ENCODE results near the gene TIMP3. TPM values are rescaled to one million over a fixed set of nuclear protein-coding genes. Genes with fewer than 3 reads are reported as not detected.
A peak's percentile ranks its signal among the peaks of the same experiment; 100 is the strongest.

Gene TIMP3
- total and polyA plus RNA-seq, 5 donors from 2014 or later, result 0.35 TPM; not detected in 4

DNA sequence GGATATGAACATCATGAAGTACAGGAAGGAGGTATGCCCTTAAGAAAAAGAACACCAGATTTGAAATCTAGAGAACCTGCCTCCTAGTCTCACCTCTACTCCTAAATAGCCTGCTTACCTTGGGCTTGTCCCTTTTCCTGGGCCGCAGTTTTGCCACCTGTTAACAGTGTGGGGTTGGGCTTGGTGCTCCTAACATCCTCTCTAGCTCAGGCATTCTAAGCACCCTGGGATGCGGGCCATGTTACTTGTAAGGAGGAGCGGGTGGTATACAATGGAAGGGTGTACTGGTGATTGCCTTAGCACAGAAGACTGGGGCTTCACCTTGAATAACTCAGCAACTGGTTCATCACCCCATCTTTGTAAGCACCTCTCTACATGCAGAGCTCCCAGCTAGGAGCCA is 48.7 kb downstream of the TIMP3 start:
- no peaks in the 10 kb centered on the region for H3K4me1 Mint-ChIP-seq
- no peak overlapping the region for H3K4me3 Mint-ChIP-seq
- H3K27ac Mint-ChIP-seq, result no peak overlapping the region
- H3K27me3 ChIP-seq (ENCODE audit: control insufficient read depth, insufficient read depth, low read length), result no peaks in the 10 kb centered on the region
- H3K9me3 Mint-ChIP-seq, result peaks cover 0 to 2% (median 0%) of the 10 kb centered on the region in 7 donors
- no peak overlapping the region for H3K4me3 ChIP-seq (ENCODE audit: low read depth, low read length)
- H3K9me3 ChIP-seq (ENCODE audit: control insufficient read depth in 2 of 2, low read length in 2 of 2), result no peaks in the 10 kb centered on the region
- no peaks in the 10 kb centered on the region for H3K36me3 Mint-ChIP-seq
- DNase-seq, result no peak
- H3K36me3 ChIP-seq (ENCODE audit: control insufficient read depth, insufficient read depth, low read length), result no peaks in the 10 kb centered on the region
- H3K27me3 Mint-ChIP-seq, result no peaks in the 10 kb centered on the region
- no peak overlapping the region for H3K27ac ChIP-seq (ENCODE audit: insufficient read depth, low read length, poor library complexity, severe bottlenecking)
- H3K4me1 ChIP-seq (ENCODE audit: control insufficient read depth, insufficient read depth, low read length, poor library complexity, severe bottlenecking), result no peaks in the 10 kb centered on the region
- no peak for ATAC-seq (ENCODE audit: low read depth in 2 of 2)

DNA sequence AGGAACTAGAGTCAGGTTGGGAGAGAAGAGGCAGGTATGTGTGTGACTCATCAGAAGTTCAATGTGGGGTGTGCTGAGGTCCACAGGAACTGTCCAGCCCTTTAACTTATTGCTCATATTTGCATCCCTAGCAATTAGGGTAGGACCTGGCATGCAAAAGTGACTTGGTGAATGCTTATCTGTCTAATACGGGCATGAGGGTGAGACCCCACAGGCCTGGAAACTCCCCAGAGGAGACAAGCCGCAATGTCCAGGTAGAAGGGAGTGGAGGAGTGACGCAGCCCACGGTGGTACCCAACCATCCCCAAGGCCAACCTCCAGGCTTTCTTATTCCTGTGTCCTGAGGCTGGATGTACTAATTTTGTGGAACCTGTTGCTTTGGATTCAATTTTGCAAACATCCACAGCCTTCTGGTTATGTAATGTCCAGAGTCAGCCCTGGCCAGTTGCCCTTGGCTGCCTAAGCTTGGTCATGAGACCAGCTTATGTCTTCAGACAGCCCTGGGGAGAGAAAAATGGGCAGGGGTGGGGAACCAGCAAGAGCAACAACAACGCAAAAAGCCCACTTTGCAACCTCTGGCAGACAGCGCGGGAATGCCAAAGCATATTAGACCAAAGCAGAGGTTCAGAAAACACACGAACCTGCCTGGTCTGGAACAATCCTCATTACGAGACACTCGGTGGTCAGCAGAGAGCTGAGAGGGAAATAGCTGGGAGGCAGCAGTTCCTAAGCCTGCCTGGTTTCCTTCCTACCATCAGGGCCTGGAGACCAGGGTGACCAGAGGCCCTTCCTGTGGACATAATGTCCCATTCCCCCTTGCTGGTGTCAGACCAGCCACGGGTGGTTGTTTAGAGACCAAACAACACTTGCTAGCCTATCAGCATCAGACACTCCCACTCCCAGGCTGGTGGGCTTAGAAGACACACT is 49.3 kb downstream of the TIMP3 start:
- H3K27me3 Mint-ChIP-seq, result no peaks in the 10 kb centered on the region
- no peaks in the 10 kb centered on the region for H3K36me3 Mint-ChIP-seq
- Histone ChIP-seq H3K36me3 (ENCODE audit: control insufficient read depth, insufficient read depth, low read length) (no peaks in the 10 kb centered on the region), H3K27me3 (ENCODE audit: control insufficient read depth, insufficient read depth, low read length) (no peaks in the 10 kb centered on the region), H3K27ac (ENCODE audit: insufficient read depth, low read length, poor library complexity, severe bottlenecking) (no peak overlapping the region), H3K4me1 (ENCODE audit: control insufficient read depth, insufficient read depth, low read length, poor library complexity, severe bottlenecking) (no peaks in the 10 kb centered on the region), H3K4me3 (ENCODE audit: low read depth, low read length) (no peak overlapping the region), H3K9me3 (ENCODE audit: control insufficient read depth in 2 of 2, low read length in 2 of 2) (no peaks in the 10 kb centered on the region)
- no peaks in the 10 kb centered on the region for H3K4me1 Mint-ChIP-seq
- H3K27ac Mint-ChIP-seq, result no peak overlapping the region
- H3K4me3 Mint-ChIP-seq, result no peak overlapping the region
- ATAC-seq (ENCODE audit: low read depth in 2 of 2) (no peak), DNase-seq (no peak)
- H3K9me3 Mint-ChIP-seq, result peaks cover 0 to 2% (median 0%) of the 10 kb centered on the region in 7 donors

DNA sequence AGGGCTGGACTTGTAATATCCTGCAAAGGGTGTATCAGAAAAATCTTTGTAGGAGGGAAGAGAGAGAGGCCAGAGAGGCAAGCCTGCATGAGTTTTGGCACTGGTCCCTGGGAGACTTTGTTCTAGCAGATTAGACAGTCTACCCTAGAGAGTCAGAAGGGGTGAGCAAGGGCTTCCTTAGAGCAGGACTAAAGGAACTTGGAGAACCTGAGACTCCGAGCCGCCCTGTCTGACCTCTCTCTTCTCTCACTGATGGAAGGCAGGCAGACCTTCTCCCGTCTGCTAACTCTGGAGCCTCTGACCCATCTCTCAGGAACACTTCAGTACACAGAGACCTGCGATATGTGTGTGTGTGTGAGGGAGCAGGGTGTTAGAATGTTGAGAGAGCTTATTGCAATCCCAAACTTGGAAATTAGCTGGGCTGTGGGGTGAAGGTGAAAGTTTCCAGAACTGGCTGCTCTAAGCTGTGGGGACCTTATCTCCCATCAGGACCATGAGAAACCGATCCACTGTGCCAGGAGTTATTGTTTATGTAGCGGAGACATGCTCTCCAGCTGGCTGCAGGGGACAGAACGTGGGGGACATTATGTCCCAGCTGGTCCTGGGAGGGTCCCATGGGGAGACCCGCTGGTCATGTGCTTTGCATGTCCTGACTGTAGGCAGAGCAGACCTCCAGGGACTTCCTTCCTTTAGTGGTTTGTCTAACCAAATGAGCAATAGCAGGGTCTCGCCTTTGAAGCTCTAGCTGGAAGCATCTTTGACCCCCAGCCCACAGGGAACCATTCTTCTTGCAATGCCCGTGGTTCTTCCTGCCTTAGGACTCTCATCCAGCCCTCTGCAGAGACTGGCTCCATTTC is 51.1 kb downstream of the TIMP3 start:
- no peaks in the 10 kb centered on the region for H3K4me1 Mint-ChIP-seq
- H3K27me3 Mint-ChIP-seq, result no peaks in the 10 kb centered on the region
- peak overlapping the region in 1 of 3 donors; percentile 77 for H3K27ac Mint-ChIP-seq
- H3K36me3 ChIP-seq (ENCODE audit: control insufficient read depth, insufficient read depth, low read length), result no peaks in the 10 kb centered on the region
- H3K4me3 ChIP-seq (ENCODE audit: low read depth, low read length), result no peak overlapping the region
- DNase-seq (no peak), ATAC-seq (ENCODE audit: low read depth in 2 of 2) (no peak)
- peaks cover 0 to 2% (median 0%) of the 10 kb centered on the region in 7 donors for H3K9me3 Mint-ChIP-seq
- H3K36me3 Mint-ChIP-seq, result no peaks in the 10 kb centered on the region
- H3K4me1 ChIP-seq (ENCODE audit: control insufficient read depth, insufficient read depth, low read length, poor library complexity, severe bottlenecking), result no peaks in the 10 kb centered on the region
- H3K27me3 ChIP-seq (ENCODE audit: control insufficient read depth, insufficient read depth, low read length), result no peaks in the 10 kb centered on the region
- no peaks in the 10 kb centered on the region for H3K9me3 ChIP-seq (ENCODE audit: control insufficient read depth in 2 of 2, low read length in 2 of 2)
- no peak overlapping the region for H3K27ac ChIP-seq (ENCODE audit: insufficient read depth, low read length, poor library complexity, severe bottlenecking)
- no peak overlapping the region for H3K4me3 Mint-ChIP-seq

DNA sequence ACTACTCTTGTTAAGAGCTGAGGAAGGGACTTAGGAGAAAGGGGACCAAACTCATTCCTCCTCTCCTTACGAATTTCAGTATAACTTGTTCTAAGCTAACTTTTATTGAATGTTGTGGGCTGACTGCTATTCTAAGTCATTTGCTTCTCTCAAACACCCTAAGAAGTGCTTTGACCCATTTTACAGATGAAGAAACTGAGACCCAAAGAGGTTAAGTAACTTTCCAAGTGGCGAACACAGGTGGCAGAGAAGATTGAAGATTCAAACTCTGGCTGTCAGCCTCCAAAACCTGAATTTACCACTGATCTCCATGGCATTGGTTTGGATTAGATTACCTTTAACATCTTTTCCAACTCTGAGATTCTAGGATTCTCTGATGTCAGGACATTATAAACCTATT is 52.2 kb downstream of the TIMP3 start:
- no peaks in the 10 kb centered on the region for H3K4me1 ChIP-seq (ENCODE audit: control insufficient read depth, insufficient read depth, low read length, poor library complexity, severe bottlenecking)
- no peaks in the 10 kb centered on the region for H3K9me3 ChIP-seq (ENCODE audit: control insufficient read depth in 2 of 2, low read length in 2 of 2)
- H3K27ac ChIP-seq (ENCODE audit: insufficient read depth, low read length, poor library complexity, severe bottlenecking), result no peak overlapping the region
- H3K4me1 Mint-ChIP-seq, result no peaks in the 10 kb centered on the region
- no peak for DNase-seq
- H3K4me3 Mint-ChIP-seq, result no peak overlapping the region
- H3K4me3 ChIP-seq (ENCODE audit: low read depth, low read length), result no peak overlapping the region
- ATAC-seq (ENCODE audit: low read depth in 2 of 2), result no peak
- peaks cover 0 to 2% (median 0%) of the 10 kb centered on the region in 7 donors for H3K9me3 Mint-ChIP-seq
- H3K27me3 ChIP-seq (ENCODE audit: control insufficient read depth, insufficient read depth, low read length), result no peaks in the 10 kb centered on the region
- no peaks in the 10 kb centered on the region for H3K36me3 ChIP-seq (ENCODE audit: control insufficient read depth, insufficient read depth, low read length)
- H3K27me3 Mint-ChIP-seq, result no peaks in the 10 kb centered on the region
- no peaks in the 10 kb centered on the region for H3K36me3 Mint-ChIP-seq
- H3K27ac Mint-ChIP-seq, result no peak overlapping the region

DNA sequence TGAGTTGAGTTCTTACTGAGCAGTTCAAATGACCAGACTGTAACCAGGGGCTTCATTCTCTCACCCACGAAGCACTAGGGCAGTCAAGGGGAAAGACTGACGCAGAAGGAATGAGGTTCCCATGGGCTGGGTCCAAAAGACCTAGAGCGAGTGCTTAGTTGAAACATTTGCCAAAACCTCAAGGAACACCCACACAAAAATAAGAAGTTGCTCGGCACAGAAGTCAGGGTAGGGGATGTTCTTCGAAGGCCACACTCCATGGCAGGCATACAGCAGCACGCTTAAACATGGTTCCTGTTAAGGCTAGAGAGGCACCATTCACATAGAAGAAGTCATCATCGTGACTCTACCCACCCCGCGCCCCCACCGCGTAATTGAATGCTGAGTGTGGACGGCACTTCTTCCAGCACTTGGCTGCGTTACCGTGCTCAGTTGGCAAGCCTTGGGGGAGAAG is 52.9 kb downstream of the TIMP3 start:
- Mint-ChIP-seq H3K27ac (no peak overlapping the region), H3K9me3 (peaks cover 0 to 2% (median 0%) of the 10 kb centered on the region in 7 donors), H3K36me3 (no peaks in the 10 kb centered on the region), H3K27me3 (no peaks in the 10 kb centered on the region), H3K4me3 (no peak overlapping the region), H3K4me1 (no peaks in the 10 kb centered on the region)
- H3K27ac ChIP-seq (ENCODE audit: insufficient read depth, low read length, poor library complexity, severe bottlenecking), result no peak overlapping the region
- H3K4me1 ChIP-seq (ENCODE audit: control insufficient read depth, insufficient read depth, low read length, poor library complexity, severe bottlenecking), result no peaks in the 10 kb centered on the region
- H3K4me3 ChIP-seq (ENCODE audit: low read depth, low read length), result no peak overlapping the region
- DNase-seq (no peak), ATAC-seq (ENCODE audit: low read depth in 2 of 2) (no peak)
- H3K9me3 ChIP-seq (ENCODE audit: control insufficient read depth in 2 of 2, low read length in 2 of 2), result no peaks in the 10 kb centered on the region
- no peaks in the 10 kb centered on the region for H3K36me3 ChIP-seq (ENCODE audit: control insufficient read depth, insufficient read depth, low read length)
- no peaks in the 10 kb centered on the region for H3K27me3 ChIP-seq (ENCODE audit: control insufficient read depth, insufficient read depth, low read length)

DNA sequence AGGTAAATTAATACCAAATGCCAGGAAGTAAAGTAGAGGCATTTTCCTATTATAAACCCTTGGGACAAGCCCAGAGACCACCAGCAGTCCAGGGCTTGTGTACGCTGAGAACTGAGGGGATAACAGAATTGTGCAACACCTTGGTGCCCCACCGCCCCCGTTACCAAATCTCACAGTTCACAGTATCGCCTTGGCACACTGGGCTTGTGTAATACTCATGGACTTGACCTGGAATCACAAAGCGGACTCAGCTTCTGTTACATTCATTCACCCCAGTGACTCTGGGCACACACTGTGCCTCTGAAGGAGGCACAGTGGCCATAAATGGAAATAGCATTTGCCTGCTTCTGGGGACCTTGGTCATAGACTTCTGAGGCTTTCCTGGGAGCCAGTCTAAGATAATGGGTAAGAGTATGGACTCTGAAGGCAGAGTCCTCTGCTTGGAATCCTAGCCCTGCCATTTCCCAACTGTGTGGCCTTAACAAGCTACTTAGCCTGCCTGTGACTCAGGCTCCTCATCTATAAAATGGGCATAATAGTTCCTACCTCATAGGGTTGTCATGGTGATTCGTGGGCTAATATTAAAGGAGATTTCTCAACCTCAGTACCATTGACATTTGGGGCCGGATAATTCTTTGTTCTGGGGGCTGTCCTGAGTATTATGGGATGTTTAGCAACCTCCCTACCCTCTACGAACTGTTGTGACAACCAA is 53.7 kb downstream of the TIMP3 start:
- no peaks in the 10 kb centered on the region for H3K27me3 ChIP-seq (ENCODE audit: control insufficient read depth, insufficient read depth, low read length)
- no peak for DNase-seq
- H3K4me1 Mint-ChIP-seq, result no peaks in the 10 kb centered on the region
- ATAC-seq (ENCODE audit: low read depth in 2 of 2), result no peak
- H3K27me3 Mint-ChIP-seq, result no peaks in the 10 kb centered on the region
- H3K4me1 ChIP-seq (ENCODE audit: control insufficient read depth, insufficient read depth, low read length, poor library complexity, severe bottlenecking), result no peaks in the 10 kb centered on the region
- H3K27ac Mint-ChIP-seq, result no peak overlapping the region
- H3K9me3 Mint-ChIP-seq, result peaks cover 0 to 2% (median 0%) of the 10 kb centered on the region in 7 donors
- no peaks in the 10 kb centered on the region for H3K36me3 ChIP-seq (ENCODE audit: control insufficient read depth, insufficient read depth, low read length)
- no peak overlapping the region for H3K4me3 Mint-ChIP-seq
- no peak overlapping the region for H3K27ac ChIP-seq (ENCODE audit: insufficient read depth, low read length, poor library complexity, severe bottlenecking)
- H3K9me3 ChIP-seq (ENCODE audit: control insufficient read depth in 2 of 2, low read length in 2 of 2), result no peaks in the 10 kb centered on the region
- H3K4me3 ChIP-seq (ENCODE audit: low read depth, low read length), result no peak overlapping the region
- no peaks in the 10 kb centered on the region for H3K36me3 Mint-ChIP-seq

DNA sequence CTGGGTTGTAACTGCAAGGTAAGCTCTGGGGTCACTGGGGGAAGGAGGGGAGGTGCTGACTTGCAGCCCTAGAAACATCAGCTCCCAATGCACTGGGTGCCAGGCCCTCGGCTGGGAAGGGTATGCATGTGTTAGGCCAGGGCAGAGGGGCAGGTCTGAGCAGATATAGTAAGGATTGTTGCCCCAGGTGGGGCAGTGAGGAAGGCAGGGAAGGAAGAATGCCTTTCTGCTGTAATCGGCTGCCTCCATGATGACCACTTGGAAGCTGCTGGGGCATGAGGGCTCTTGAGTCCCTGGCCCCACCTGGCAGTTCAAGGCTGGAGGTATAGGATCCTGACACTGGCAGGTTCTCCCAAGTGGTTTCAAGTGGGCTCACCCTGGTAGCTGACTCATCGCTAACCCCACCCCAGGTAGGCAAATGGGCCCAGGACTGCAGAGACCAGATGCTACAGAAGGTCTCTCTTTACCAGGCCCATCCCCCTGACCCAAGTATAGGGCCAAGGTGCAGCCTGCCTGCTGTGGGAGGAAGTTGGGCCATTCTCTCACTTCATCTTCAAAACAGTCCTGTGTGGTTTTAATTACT is 56.7 kb downstream of the TIMP3 start:
- Mint-ChIP-seq H3K36me3 (no peaks in the 10 kb centered on the region), H3K9me3 (peaks cover 0 to 2% (median 0%) of the 10 kb centered on the region in 7 donors), H3K4me3 (no peak overlapping the region), H3K27me3 (no peaks in the 10 kb centered on the region), H3K4me1 (no peaks in the 10 kb centered on the region), H3K27ac (no peak overlapping the region)
- Histone ChIP-seq H3K27me3 (ENCODE audit: control insufficient read depth, insufficient read depth, low read length) (no peaks in the 10 kb centered on the region), H3K36me3 (ENCODE audit: control insufficient read depth, insufficient read depth, low read length) (no peaks in the 10 kb centered on the region), H3K4me3 (ENCODE audit: low read depth, low read length) (no peak overlapping the region), H3K9me3 (ENCODE audit: control insufficient read depth in 2 of 2, low read length in 2 of 2) (no peaks in the 10 kb centered on the region), H3K27ac (ENCODE audit: insufficient read depth, low read length, poor library complexity, severe bottlenecking) (no peak overlapping the region), H3K4me1 (ENCODE audit: control insufficient read depth, insufficient read depth, low read length, poor library complexity, severe bottlenecking) (no peaks in the 10 kb centered on the region)
- DNase-seq (no peak), ATAC-seq (ENCODE audit: low read depth in 2 of 2) (no peak)
